ENCODE results near the gene PLEKHA3. TPM values are rescaled to one million over a fixed set of nuclear protein-coding genes. Genes with fewer than 3 reads are reported as not detected.

PLEKHA3 gene
- 20.7 TPM for polyA plus RNA-seq (2013, experiment 1 of 4)
- 18.9 TPM for polyA plus RNA-seq (2013, experiment 2 of 4)
- 13.0 TPM for polyA plus RNA-seq (2013, experiment 3 of 4)
- 16.5 TPM for polyA plus RNA-seq (2013, experiment 4 of 4)

GRCh38 chr2:178480227-178481181 is at the start of gene PLEKHA3:
TSS of gene PLEKHA3 (plus strand) at chr2:178480457. CDS start at chr2:178480870, 413 bp downstream.
- Histone ChIP-seq H3K27ac (ENCODE audit: insufficient read depth, low read depth, low read length, poor library complexity, severe bottlenecking) (peak within 1 kb of the TSS; percentile 60), H3K9me3 (ENCODE audit: control insufficient read depth, low read length) (no peaks in the 10 kb centered on the region), H3K4me1 (ENCODE audit: control insufficient read depth, insufficient read depth, low read length) (peaks cover 17% of the 10 kb centered on the region), H3K36me3 (ENCODE audit: control insufficient read depth, insufficient read depth, low read length) (no peaks in the 10 kb centered on the region), H3K4me3 (ENCODE audit: insufficient read depth, low read depth, low read length) (peak within 1 kb of the TSS; percentile 81), H3K27me3 (ENCODE audit: control insufficient read depth, insufficient read depth, low read length, poor library complexity, severe bottlenecking) (peaks cover 8% of the 10 kb centered on the region)
- WGBS, 2 experiments: 0% methylated on average over 92 of the region's 92 CpGs

- WGBS, 2 experiments: 100% methylated on average over 2 of the region's 2 CpGs
- Histone ChIP-seq H3K9me3 (ENCODE audit: control insufficient read depth, low read length) (no peaks in the 10 kb centered on the region), H3K36me3 (ENCODE audit: control insufficient read depth, insufficient read depth, low read length) (peaks cover 30% of the 10 kb centered on the region), H3K27me3 (ENCODE audit: control insufficient read depth, insufficient read depth, low read length, poor library complexity, severe bottlenecking) (no peaks in the 10 kb centered on the region), H3K4me1 (ENCODE audit: control insufficient read depth, insufficient read depth, low read length) (no peaks in the 10 kb centered on the region), H3K27ac (ENCODE audit: insufficient read depth, low read depth, low read length, poor library complexity, severe bottlenecking) (no peak overlapping the region), H3K4me3 (ENCODE audit: insufficient read depth, low read depth, low read length) (no peak overlapping the region)
These were observed 43.6 kb upstream of the PLEKHA3 start for GRCh38 chr2:178436662-178437061.

DNA sequence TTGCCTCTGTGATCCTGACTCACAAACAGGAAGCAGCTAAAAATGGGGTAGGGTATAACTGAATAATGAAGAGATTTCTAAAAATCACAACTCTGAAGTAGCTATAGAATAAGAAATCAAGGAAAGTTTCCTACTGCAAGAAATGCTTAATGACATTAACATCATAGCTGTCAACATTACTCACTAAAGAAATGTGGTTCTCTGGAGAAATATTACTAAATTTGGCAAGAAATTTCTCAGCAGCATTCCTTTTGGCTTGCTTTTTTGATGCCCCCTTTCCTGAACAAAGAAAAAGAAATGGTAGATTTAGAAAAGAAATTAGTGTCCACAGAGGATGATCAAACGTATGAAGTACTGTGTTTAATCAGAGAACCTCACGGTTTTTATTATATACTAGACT is 38.8 kb upstream of the PLEKHA3 start:
- H3K36me3 ChIP-seq (ENCODE audit: control insufficient read depth, insufficient read depth, low read length): peaks cover 34% of the 10 kb centered on the region
- WGBS, 2 experiments: 80 to 100% methylated on average over 1 to 2 of the region's 2 CpGs

DNA sequence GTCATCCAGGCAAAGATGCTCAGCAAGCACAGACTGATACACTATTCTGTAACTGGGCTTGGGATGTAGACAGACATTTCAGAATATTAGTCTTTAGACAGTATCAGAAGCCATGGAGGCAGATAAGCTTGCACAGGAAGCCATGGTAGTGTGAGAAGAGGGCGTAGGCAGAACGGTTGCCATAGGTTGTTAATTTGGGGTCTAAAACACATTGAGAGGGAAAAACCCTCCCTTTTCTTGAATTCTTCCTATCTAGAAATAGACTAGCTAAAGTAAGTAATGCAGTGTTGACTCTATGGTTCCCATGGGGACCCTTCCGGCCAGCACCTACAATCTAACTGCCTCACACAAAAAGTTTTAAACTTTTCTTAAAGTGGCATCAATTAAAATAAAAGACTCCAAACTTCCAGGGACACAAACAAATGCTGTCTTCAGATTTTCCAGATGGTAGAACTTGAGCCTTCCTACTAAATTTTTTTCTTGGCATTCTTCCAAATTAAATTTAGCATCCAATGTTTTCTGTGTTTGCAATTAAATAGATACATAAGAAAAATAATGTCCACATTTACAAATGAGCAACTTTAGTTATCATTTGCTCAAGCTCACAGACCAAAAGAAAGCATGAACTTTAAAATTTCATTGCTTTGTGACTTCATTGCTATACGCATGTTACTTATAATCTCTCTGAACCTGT is 31.1 kb upstream of the PLEKHA3 start:
- H3K9me3 ChIP-seq (ENCODE audit: control insufficient read depth, low read length): no peaks in the 10 kb centered on the region
- H3K4me1 ChIP-seq (ENCODE audit: control insufficient read depth, insufficient read depth, low read length): peaks cover 15% of the 10 kb centered on the region
- peak overlapping the region; percentile 73 for H3K4me3 ChIP-seq (ENCODE audit: insufficient read depth, low read depth, low read length)
- H3K36me3 ChIP-seq (ENCODE audit: control insufficient read depth, insufficient read depth, low read length): peaks cover 34% of the 10 kb centered on the region
- H3K27me3 ChIP-seq (ENCODE audit: control insufficient read depth, insufficient read depth, low read length, poor library complexity, severe bottlenecking): no peaks in the 10 kb centered on the region
- H3K27ac ChIP-seq (ENCODE audit: insufficient read depth, low read depth, low read length, poor library complexity, severe bottlenecking): no peak overlapping the region
- 94 to 97% methylated on average over 3 of the region's 4 CpGs for WGBS, 2 experiments

More for the DNA sequence above, 38.8 kb upstream of the PLEKHA3 start:
- no peaks in the 10 kb centered on the region for H3K9me3 ChIP-seq (ENCODE audit: control insufficient read depth, low read length)
- H3K27me3 ChIP-seq (ENCODE audit: control insufficient read depth, insufficient read depth, low read length, poor library complexity, severe bottlenecking): no peaks in the 10 kb centered on the region
- H3K4me3 ChIP-seq (ENCODE audit: insufficient read depth, low read depth, low read length): no peak overlapping the region
- H3K4me1 ChIP-seq (ENCODE audit: control insufficient read depth, insufficient read depth, low read length): no peaks in the 10 kb centered on the region
- no peak overlapping the region for H3K27ac ChIP-seq (ENCODE audit: insufficient read depth, low read depth, low read length, poor library complexity, severe bottlenecking)

DNA sequence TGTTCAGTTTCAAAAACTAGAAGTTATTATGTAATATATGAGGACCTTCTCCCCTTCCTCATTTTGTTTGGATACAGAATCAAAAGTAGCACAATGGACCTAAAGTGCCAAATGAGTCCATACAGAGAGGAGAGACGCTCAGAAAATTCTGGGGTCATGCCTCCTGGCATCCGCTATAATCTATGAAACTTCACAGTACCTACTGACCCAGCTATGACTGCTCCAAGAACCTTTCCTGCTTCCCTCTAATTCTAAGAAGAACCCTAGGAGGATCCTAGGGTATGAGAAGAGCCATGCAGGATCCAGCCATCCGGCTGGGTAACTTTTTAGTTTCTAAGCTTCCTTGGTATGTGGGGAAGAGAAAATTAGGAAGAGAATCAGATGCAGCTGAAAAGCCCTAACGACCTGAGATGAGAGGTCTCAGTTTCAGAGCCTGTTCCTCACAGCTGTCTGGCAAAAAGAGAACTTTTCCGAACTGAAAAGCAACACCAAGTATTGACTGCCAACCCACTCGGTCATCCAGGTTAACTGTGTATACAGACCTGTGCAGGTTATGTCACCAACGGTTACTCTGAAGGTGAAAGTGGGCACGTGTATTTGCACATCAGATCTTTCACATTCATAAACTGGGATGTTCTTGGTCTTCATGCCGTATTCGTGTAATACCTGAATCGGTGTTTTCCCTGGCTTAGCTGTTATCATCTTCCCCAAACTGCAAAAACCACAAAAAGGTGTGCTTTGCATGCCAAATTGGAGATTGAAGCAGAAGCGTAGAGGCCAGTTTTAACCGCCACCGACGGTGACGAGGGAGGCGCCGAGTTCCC is 30.3 kb upstream of the PLEKHA3 start:
- Histone ChIP-seq H3K4me3 (ENCODE audit: insufficient read depth, low read depth, low read length) (peak overlapping the region; percentile 73), H3K27ac (ENCODE audit: insufficient read depth, low read depth, low read length, poor library complexity, severe bottlenecking) (peak overlapping the region; percentile 100), H3K9me3 (ENCODE audit: control insufficient read depth, low read length) (no peaks in the 10 kb centered on the region), H3K36me3 (ENCODE audit: control insufficient read depth, insufficient read depth, low read length) (peaks cover 28% of the 10 kb centered on the region), H3K27me3 (ENCODE audit: control insufficient read depth, insufficient read depth, low read length, poor library complexity, severe bottlenecking) (no peaks in the 10 kb centered on the region), H3K4me1 (ENCODE audit: control insufficient read depth, insufficient read depth, low read length) (peaks cover 15% of the 10 kb centered on the region)
- WGBS, 2 experiments: 27 to 30% methylated on average over 18 of the region's 18 CpGs

- 1% methylated on average over 25 of the region's 25 CpGs for WGBS, 2 experiments
- peaks cover 22% of the 10 kb centered on the region for H3K36me3 ChIP-seq (ENCODE audit: control insufficient read depth, insufficient read depth, low read length)
- H3K27me3 ChIP-seq (ENCODE audit: control insufficient read depth, insufficient read depth, low read length, poor library complexity, severe bottlenecking): no peaks in the 10 kb centered on the region
- peak overlapping the region; percentile 100 for H3K27ac ChIP-seq (ENCODE audit: insufficient read depth, low read depth, low read length, poor library complexity, severe bottlenecking)
- no peaks in the 10 kb centered on the region for H3K9me3 ChIP-seq (ENCODE audit: control insufficient read depth, low read length)
- H3K4me1 ChIP-seq (ENCODE audit: control insufficient read depth, insufficient read depth, low read length): peaks cover 15% of the 10 kb centered on the region
- peak overlapping the region; percentile 73 for H3K4me3 ChIP-seq (ENCODE audit: insufficient read depth, low read depth, low read length)
These were observed 29.8 kb upstream of the PLEKHA3 start for GRCh38 chr2:178450524-178450773.

- Histone ChIP-seq H3K27ac (ENCODE audit: insufficient read depth, low read depth, low read length, poor library complexity, severe bottlenecking) (peak within 1 kb of the TSS; percentile 100), H3K36me3 (ENCODE audit: control insufficient read depth, insufficient read depth, low read length) (peaks cover 21% of the 10 kb centered on the region), H3K9me3 (ENCODE audit: control insufficient read depth, low read length) (no peaks in the 10 kb centered on the region), H3K27me3 (ENCODE audit: control insufficient read depth, insufficient read depth, low read length, poor library complexity, severe bottlenecking) (no peaks in the 10 kb centered on the region), H3K4me1 (ENCODE audit: control insufficient read depth, insufficient read depth, low read length) (peaks cover 15% of the 10 kb centered on the region), H3K4me3 (ENCODE audit: insufficient read depth, low read depth, low read length) (peak within 1 kb of the TSS; percentile 73)
- WGBS, 2 experiments: 5 to 6% methylated on average over 76 of the region's 76 CpGs
These were observed 29.3 kb upstream of the PLEKHA3 start, which contains the start of the genes PJVK and PRKRA for GRCh38 chr2:178450774-178451525. TSS of gene PJVK (plus strand) at chr2:178451378. CDS start at chr2:178453410, 2,032 bp downstream. TSS of gene PRKRA (minus strand) at chr2:178451175. CDS start at chr2:178451030, 145 bp downstream.

GRCh38 chr2:178452334-178452733 is 27.9 kb upstream of the PLEKHA3 start:
- peaks cover 15% of the 10 kb centered on the region for H3K4me1 ChIP-seq (ENCODE audit: control insufficient read depth, insufficient read depth, low read length)
- H3K4me3 ChIP-seq (ENCODE audit: insufficient read depth, low read depth, low read length): no peak overlapping the region
- H3K27ac ChIP-seq (ENCODE audit: insufficient read depth, low read depth, low read length, poor library complexity, severe bottlenecking): no peak overlapping the region
- no peaks in the 10 kb centered on the region for H3K9me3 ChIP-seq (ENCODE audit: control insufficient read depth, low read length)
- peaks cover 11% of the 10 kb centered on the region for H3K36me3 ChIP-seq (ENCODE audit: control insufficient read depth, insufficient read depth, low read length)
- no CpG with 5 or more reads among the region's 2 CpGs for WGBS, 2 experiments
- no peaks in the 10 kb centered on the region for H3K27me3 ChIP-seq (ENCODE audit: control insufficient read depth, insufficient read depth, low read length, poor library complexity, severe bottlenecking)

GRCh38 chr2:178452870-178453269 is 27.4 kb upstream of the PLEKHA3 start:
- Histone ChIP-seq H3K4me1 (ENCODE audit: control insufficient read depth, insufficient read depth, low read length) (peaks cover 15% of the 10 kb centered on the region), H3K27me3 (ENCODE audit: control insufficient read depth, insufficient read depth, low read length, poor library complexity, severe bottlenecking) (no peaks in the 10 kb centered on the region), H3K36me3 (ENCODE audit: control insufficient read depth, insufficient read depth, low read length) (peaks cover 8% of the 10 kb centered on the region), H3K4me3 (ENCODE audit: insufficient read depth, low read depth, low read length) (no peak overlapping the region), H3K9me3 (ENCODE audit: control insufficient read depth, low read length) (no peaks in the 10 kb centered on the region), H3K27ac (ENCODE audit: insufficient read depth, low read depth, low read length, poor library complexity, severe bottlenecking) (no peak overlapping the region)
- WGBS, 2 experiments: 93 to 99% methylated on average over 3 to 5 of the region's 5 CpGs
